ENCODE measurements around the gene CDK14. TPM values are rescaled to one million over a fixed set of nuclear protein-coding genes. Genes with fewer than 3 reads are reported as not detected.
A peak's percentile ranks its signal among the peaks of the same experiment; 100 is the strongest.

The CDK14 gene
- total RNA-seq, 1 donor, result 41.0 TPM

DNA sequence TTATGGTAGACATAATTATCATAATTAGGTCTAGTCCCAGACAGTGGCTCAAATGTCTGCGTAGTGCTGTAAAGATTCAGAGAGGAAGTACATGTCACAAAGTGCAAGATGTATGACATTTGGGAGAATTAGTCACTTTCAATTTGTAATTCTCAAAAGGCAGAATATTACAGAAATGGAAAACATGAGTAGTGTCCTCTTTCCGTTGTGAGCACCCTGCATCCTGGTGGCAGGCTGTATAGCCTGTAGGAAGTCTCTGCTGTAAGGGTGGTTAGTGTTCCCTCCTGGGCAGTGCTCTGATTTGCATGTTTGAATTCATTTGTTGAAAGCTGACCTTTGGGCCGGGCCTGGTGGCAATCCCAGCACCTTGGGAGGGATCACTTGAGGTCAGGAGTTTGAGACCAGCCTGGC, 17.0 kb downstream of the CDK14 start:
- DNase-seq (ENCODE audit: low read depth), result no peak
- TF ChIP-seq, protein P1, sequence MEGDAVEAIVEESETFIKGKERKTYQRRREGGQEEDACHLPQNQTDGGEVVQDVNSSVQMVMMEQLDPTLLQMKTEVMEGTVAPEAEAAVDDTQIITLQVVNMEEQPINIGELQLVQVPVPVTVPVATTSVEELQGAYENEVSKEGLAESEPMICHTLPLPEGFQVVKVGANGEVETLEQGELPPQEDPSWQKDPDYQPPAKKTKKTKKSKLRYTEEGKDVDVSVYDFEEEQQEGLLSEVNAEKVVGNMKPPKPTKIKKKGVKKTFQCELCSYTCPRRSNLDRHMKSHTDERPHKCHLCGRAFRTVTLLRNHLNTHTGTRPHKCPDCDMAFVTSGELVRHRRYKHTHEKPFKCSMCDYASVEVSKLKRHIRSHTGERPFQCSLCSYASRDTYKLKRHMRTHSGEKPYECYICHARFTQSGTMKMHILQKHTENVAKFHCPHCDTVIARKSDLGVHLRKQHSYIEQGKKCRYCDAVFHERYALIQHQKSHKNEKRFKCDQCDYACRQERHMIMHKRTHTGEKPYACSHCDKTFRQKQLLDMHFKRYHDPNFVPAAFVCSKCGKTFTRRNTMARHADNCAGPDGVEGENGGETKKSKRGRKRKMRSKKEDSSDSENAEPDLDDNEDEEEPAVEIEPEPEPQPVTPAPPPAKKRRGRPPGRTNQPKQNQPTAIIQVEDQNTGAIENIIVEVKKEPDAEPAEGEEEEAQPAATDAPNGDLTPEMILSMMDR (IDR thresholded peaks at IDR 0.05; ENCODE audit: insufficient read depth, low read depth, low read length), result no peak
- no peak overlapping the region for H3K4me3 ChIP-seq (ENCODE audit: low read depth, low read length)

DNA sequence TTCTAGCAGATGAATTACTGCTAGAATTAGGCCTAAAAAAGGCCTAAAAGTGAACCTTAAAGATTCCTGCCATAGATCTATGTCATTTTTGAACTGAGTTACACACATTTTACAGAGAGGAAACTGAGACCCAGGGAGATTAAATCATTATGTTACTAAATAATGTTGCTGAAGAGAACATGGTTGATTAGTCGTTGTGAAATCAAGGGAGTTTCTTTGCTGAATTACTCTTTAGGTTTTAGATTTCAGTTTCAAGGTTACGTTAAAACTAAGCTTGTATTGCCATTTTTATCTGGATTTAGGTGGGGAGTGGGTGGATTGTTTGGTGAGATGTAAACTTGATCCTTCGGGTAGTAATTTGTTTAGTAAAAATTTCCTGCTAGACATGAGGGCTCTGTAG, 21.3 kb downstream of the CDK14 start:
- DNase-seq (ENCODE audit: low read depth), result no peak
- no peak overlapping the region for H3K4me3 ChIP-seq (ENCODE audit: low read depth, low read length)
- TF ChIP-seq, protein P1 (IDR thresholded peaks at IDR 0.05; ENCODE audit: insufficient read depth, low read depth, low read length), result no peak

DNA sequence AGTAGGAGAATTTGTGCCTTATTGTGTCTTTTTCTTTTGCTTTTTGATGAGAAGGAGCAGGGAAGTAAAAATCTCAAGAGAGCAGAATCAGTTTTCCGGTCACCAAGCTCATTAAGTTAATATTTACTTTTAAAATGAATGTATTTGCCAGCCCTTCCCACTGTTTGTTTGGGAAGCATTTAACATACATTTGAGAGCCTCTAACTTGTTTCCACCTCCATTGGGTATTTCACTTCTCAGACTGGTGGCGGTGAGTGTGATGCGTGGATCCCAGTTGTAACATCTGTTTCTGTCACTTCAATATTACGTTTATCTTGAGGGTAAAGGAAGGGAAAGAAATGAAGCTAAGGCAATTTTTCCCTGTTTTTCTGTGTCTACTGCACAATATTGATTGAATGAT, 22.8 kb downstream of the CDK14 start:
- TF ChIP-seq, protein P1 (IDR thresholded peaks at IDR 0.05; ENCODE audit: insufficient read depth, low read depth, low read length), result no peak
- no peak overlapping the region for H3K4me3 ChIP-seq (ENCODE audit: low read depth, low read length)
- no peak for DNase-seq (ENCODE audit: low read depth)

DNA sequence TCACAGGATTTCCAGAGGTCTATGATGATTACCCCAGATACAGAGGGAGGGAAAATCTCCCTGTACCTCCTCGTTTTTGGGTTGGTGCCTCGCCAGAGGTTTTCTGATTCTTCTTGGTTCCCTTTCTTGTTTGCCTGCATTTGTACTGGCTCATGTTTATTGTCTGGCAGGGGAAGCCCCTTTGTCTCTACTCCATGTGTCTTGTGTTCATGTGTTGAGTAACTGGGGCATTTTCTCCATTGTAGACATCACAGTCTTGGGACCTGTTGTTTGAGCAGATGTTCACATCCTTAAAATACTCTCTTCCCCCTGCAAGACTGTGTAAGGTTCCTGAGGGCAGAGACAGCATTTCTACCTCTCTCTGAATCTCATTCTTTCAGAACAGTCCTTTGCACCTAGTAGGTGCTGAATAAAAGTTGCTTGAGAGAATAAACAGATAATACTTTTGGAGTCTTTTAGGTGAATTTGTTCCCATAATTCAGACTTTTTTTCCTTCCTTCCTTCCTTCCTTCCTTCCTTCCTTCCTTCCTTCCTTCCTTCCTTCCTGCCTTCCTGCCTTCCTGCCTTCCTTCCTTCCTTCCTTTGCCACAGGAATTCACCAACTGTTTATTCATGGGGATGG, 25.1 kb downstream of the CDK14 start:
- DNase-seq (ENCODE audit: low read depth), result peak; percentile 34

DNA sequence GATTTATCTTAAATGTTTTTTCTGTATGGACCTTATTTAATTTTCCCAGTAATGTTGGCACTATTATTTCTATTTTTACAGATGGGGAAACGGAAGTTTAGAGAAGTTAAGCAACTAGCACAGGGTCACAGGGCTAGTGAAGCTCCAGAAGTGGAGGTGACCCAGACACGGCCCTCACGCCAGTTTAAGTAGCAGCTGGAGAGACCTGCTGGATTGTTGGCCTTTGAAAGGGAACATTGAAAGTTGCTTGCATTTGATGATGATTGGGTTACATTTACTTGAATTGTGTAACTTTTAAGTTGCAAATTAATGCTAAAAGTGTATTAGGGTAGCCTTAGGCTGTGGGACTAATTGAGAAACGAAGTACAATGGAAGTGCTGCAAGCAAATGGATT, 25.6 kb downstream of the CDK14 start:
- H3K4me3 ChIP-seq (ENCODE audit: low read depth, low read length), result no peak overlapping the region
- DNase-seq (ENCODE audit: low read depth), result peak; percentile 35
- TF ChIP-seq, protein P1 (IDR thresholded peaks at IDR 0.05; ENCODE audit: insufficient read depth, low read depth, low read length), result no peak

More for the DNA sequence above, 25.1 kb downstream of the CDK14 start:
- TF ChIP-seq, protein P1 (IDR thresholded peaks at IDR 0.05; ENCODE audit: insufficient read depth, low read depth, low read length), result no peak
- no peak overlapping the region for H3K4me3 ChIP-seq (ENCODE audit: low read depth, low read length)

DNA sequence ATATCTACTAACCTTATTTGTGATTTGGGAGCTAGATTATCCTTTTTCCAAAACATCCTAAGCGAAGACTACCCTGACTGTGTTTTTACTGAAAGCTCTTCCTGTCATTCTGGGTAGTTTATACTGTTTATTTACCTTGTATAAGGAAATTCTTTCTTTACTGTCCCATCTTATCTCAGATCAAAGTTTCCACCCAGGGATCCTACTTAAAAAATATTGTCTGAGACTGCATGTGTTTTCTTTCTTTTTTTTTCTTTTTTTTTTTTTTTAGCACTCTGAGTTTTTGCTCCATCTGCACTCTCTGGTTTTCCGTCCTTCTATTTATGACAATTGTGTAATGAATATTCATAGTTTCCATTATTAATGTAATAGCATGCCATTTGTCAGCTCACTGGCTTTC, 26.5 kb downstream of the CDK14 start:
- no peak for DNase-seq (ENCODE audit: low read depth)
- no peak overlapping the region for H3K4me3 ChIP-seq (ENCODE audit: low read depth, low read length)
- TF ChIP-seq, protein P1 (IDR thresholded peaks at IDR 0.05; ENCODE audit: insufficient read depth, low read depth, low read length), result no peak
